ENCODE results near the gene ADGRV1.

ADGRV1 gene

DNA sequence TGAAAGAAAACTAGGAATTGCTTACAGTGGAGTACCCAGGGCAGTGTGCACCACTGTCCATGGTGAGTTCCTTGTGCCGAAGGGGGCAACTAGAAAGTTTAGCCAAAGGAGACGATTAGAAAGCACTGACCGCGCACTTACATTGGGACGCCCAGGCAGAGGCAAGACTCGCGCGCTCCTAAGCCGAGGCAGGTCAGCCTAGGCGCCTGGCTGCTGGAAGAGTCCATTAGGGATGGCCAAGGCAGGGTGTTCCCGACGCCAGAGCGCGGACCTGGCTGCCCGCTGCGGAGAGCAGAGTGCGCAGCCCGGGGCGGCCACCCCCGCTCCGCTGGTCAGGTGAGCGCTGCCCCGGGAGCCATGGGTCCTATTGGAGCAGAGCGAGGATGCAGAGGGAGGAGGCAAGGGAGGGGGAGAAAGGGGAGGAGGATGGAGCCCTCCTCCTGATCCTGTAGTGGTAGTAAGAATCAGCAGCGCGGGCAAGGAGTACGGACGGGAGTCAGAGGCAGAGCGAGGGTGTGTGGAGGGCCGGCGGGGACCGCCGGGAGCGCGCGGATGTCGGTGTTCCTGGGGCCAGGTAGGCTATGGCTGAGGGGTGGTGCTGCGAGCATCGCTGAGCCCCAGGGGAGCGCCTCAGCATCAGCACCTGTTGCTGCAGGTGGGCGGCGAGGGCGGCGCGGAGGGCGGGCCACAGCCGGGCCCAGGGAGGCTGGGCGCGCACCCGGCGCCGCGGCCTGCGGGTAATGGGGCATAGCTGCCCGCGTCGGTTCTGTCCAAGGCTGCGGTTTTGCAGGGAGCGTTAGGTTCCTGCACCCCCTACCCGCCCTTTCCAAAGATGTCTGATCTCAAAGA lies at the start of gene ADGRV1:
Gene ADGRV1, plus strand, starts transcription at position 454 of the 849 bp plus-strand sequence. Its CDS starts 99 bp downstream, at position 553.
- Mint-ChIP-seq H3K27ac (no peak within 1 kb of the TSS), H3K27me3 (peaks cover 68% of the 10 kb centered on the region), H3K36me3 (ENCODE audit: low read depth) (no peaks in the 10 kb centered on the region), H3K9me3 (no peaks in the 10 kb centered on the region), H3K4me1 (ENCODE audit: low read depth) (peaks cover 13% of the 10 kb centered on the region), H3K4me3 (peak within 1 kb of the TSS; percentile 68)
- intact Hi-C loops (cut with micrococcal nuclease), result no loop called here

DNA sequence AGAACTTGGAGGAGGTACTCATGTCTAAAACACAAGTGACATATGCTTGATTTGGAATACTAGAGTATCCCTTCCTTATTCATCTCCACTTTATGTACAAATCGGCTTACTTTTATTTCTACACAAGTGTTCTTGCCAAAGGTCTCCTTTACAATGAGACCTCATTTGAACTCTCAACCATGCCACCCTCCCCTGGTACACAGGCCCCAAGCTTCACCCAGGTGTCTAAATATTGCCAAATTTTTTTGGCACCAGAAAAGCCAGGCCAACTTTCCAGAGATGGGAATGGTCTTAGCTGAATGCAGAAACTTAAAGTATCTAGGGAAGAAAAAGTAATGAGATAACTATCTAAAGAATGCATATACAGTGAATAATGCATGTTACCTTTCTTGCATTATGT lies 48.2 kb upstream of the ADGRV1 start:
- no peak overlapping the region for H3K27ac Mint-ChIP-seq
- no peaks in the 10 kb centered on the region for H3K9me3 Mint-ChIP-seq
- no peaks in the 10 kb centered on the region for H3K4me1 Mint-ChIP-seq (ENCODE audit: low read depth)
- intact Hi-C loops (cut with micrococcal nuclease), result no loop called here
- peaks cover 9% of the 10 kb centered on the region for H3K36me3 Mint-ChIP-seq (ENCODE audit: low read depth)
- no peak overlapping the region for H3K4me3 Mint-ChIP-seq
- H3K27me3 Mint-ChIP-seq, result no peaks in the 10 kb centered on the region

GRCh38 chr5:90514520-90514919 lies 44.1 kb upstream of the ADGRV1 start:
- Mint-ChIP-seq H3K36me3 (ENCODE audit: low read depth) (peaks cover 25% of the 10 kb centered on the region), H3K9me3 (no peaks in the 10 kb centered on the region), H3K27ac (no peak overlapping the region), H3K4me1 (ENCODE audit: low read depth) (no peaks in the 10 kb centered on the region), H3K27me3 (no peaks in the 10 kb centered on the region), H3K4me3 (no peak overlapping the region)
- intact Hi-C loops (cut with micrococcal nuclease), result no loop called here

DNA sequence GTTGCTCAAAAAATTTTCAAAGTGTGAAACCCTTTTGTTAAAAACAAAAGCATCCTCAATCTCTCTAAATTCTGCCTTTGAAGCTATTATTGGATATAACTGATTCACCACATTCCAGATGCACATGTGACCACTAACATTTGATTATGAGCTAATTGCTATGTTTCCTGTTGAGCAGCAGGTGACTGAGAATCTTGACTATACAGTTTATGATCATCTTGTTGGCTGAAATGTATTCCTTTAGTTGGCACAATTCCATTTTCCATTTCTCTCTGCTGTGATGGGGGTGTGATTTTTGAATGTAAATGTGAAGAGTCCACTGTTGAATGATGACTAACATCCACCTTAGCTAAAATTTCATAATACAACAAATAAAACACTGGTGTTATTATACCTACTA lies 39.9 kb upstream of the ADGRV1 start:
- Mint-ChIP-seq H3K4me1 (ENCODE audit: low read depth) (no peaks in the 10 kb centered on the region), H3K27me3 (no peaks in the 10 kb centered on the region), H3K9me3 (no peaks in the 10 kb centered on the region), H3K27ac (no peak overlapping the region), H3K36me3 (ENCODE audit: low read depth) (peaks cover 62% of the 10 kb centered on the region), H3K4me3 (no peak overlapping the region)
- intact Hi-C loops (cut with micrococcal nuclease), result no loop called here

- Mint-ChIP-seq H3K36me3 (ENCODE audit: low read depth) (peaks cover 66% of the 10 kb centered on the region), H3K4me1 (ENCODE audit: low read depth) (no peaks in the 10 kb centered on the region), H3K27ac (no peak overlapping the region), H3K4me3 (no peak overlapping the region), H3K9me3 (no peaks in the 10 kb centered on the region), H3K27me3 (no peaks in the 10 kb centered on the region)
- intact Hi-C loops (cut with micrococcal nuclease), result no loop called here
Observed at GRCh38 chr5:90519081-90519480, 39.5 kb upstream of the ADGRV1 start.

- peaks cover 5% of the 10 kb centered on the region for H3K27me3 Mint-ChIP-seq
- intact Hi-C loops (cut with micrococcal nuclease), result loop anchor here (1.0 to 10.0 kb wide), 3 partner anchors 54 to 1644 kb away; partner anchors contain the start of genes CETN3, MBLAC2, MEF2C and POLR3G
- peak overlapping the region; percentile 95 for H3K27ac Mint-ChIP-seq
Observed at GRCh38 chr5:90528601-90529193, 29.9 kb upstream of the ADGRV1 start.

GRCh38 chr5:90529194-90529938 lies 29.2 kb upstream of the ADGRV1 start, which contains the start of gene LYSMD3:
Gene LYSMD3, minus strand, starts transcription at chr5:90529584. Its CDS starts 4,295 bp downstream, at chr5:90525289.
- H3K4me3 Mint-ChIP-seq, result peak within 1 kb of the TSS; percentile 95
- no peaks in the 10 kb centered on the region for H3K9me3 Mint-ChIP-seq
- peaks cover 31% of the 10 kb centered on the region for H3K4me1 Mint-ChIP-seq (ENCODE audit: low read depth)
- peak within 1 kb of the TSS; percentile 95 for H3K27ac Mint-ChIP-seq
- H3K36me3 Mint-ChIP-seq (ENCODE audit: low read depth), result peaks cover 35% of the 10 kb centered on the region
- intact Hi-C loops (cut with micrococcal nuclease), result loop anchor here (1.0 to 10.0 kb wide), 3 partner anchors 55 to 1645 kb away; partner anchors contain the start of genes CETN3, MBLAC2, MEF2C and POLR3G
- peaks cover 8% of the 10 kb centered on the region for H3K27me3 Mint-ChIP-seq

More at GRCh38 chr5:90528601-90529193, 29.9 kb upstream of the ADGRV1 start:
- Mint-ChIP-seq H3K4me3 (peak overlapping the region; percentile 95), H3K4me1 (ENCODE audit: low read depth) (peaks cover 31% of the 10 kb centered on the region), H3K36me3 (ENCODE audit: low read depth) (peaks cover 39% of the 10 kb centered on the region), H3K9me3 (no peaks in the 10 kb centered on the region)

- Mint-ChIP-seq H3K27me3 (peaks cover 8% of the 10 kb centered on the region), H3K9me3 (no peaks in the 10 kb centered on the region), H3K27ac (peak overlapping the region; percentile 95), H3K36me3 (ENCODE audit: low read depth) (peaks cover 27% of the 10 kb centered on the region), H3K4me1 (ENCODE audit: low read depth) (peaks cover 25% of the 10 kb centered on the region), H3K4me3 (peak overlapping the region; percentile 95)
- intact Hi-C loops (cut with micrococcal nuclease), result loop anchor here (1.0 to 10.0 kb wide), 4 partner anchors 56 to 1645 kb away; partner anchors contain the start of genes CETN3, MBLAC2, MEF2C and POLR3G
Observed at GRCh38 chr5:90529939-90530677, 28.5 kb upstream of the ADGRV1 start.

- Mint-ChIP-seq H3K36me3 (ENCODE audit: low read depth) (peaks cover 20% of the 10 kb centered on the region), H3K27me3 (peaks cover 8% of the 10 kb centered on the region), H3K4me3 (no peak overlapping the region), H3K9me3 (no peaks in the 10 kb centered on the region), H3K4me1 (ENCODE audit: low read depth) (peaks cover 25% of the 10 kb centered on the region), H3K27ac (no peak overlapping the region)
- intact Hi-C loops (cut with micrococcal nuclease), result loop anchor here (2.0 kb wide), 1 partner anchor 90 kb away; no protein-coding TSS in a partner anchor
Observed at GRCh38 chr5:90530736-90531487, 27.7 kb upstream of the ADGRV1 start.

- Mint-ChIP-seq H3K9me3 (no peaks in the 10 kb centered on the region), H3K4me1 (ENCODE audit: low read depth) (peaks cover under 1% of the 10 kb centered on the region), H3K4me3 (no peak overlapping the region), H3K27me3 (peaks cover 8% of the 10 kb centered on the region), H3K27ac (no peak overlapping the region), H3K36me3 (ENCODE audit: low read depth) (peaks cover 11% of the 10 kb centered on the region)
- intact Hi-C loops (cut with micrococcal nuclease), result no loop called here
Observed at GRCh38 chr5:90533794-90534193, 24.8 kb upstream of the ADGRV1 start.

GRCh38 chr5:90534922-90535321 lies 23.7 kb upstream of the ADGRV1 start:
- H3K4me1 Mint-ChIP-seq (ENCODE audit: low read depth), result no peaks in the 10 kb centered on the region
- no peak overlapping the region for H3K4me3 Mint-ChIP-seq
- H3K27ac Mint-ChIP-seq, result no peak overlapping the region
- no peaks in the 10 kb centered on the region for H3K9me3 Mint-ChIP-seq
- H3K36me3 Mint-ChIP-seq (ENCODE audit: low read depth), result peaks cover 2% of the 10 kb centered on the region
- intact Hi-C loops (cut with micrococcal nuclease), result no loop called here
- peaks cover 8% of the 10 kb centered on the region for H3K27me3 Mint-ChIP-seq

DNA sequence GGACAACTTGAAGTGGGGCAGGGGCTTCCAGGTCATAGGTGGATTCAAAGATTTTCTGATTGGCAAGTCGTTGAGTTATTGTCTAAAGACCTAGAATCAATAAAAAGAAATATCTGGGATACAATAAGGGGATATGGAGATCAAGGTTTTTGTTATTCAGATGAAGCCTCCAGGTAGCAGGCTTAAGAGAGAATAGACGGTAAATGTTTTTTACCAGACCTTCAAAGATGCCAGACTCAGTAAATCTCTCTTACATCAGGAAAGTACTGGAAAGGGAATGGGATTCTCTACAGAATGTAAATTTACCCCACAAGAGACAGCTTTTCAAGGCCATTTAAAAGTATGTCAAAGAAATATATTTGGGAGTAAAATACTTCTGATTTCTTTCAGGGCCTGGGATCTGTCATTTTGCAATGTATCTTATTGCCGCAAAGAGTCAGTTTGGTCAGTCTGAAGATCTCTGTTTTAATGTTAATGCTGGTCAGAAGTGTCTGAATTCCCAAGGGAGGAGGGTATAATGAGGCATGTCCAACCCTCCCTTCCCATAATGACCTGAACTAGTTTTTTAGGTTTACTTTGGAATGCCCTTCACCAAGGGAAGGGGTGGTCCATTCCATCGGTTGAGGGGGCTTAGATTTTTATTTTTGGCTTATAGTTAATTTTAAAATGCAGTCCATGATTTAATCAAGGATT lies 15.6 kb upstream of the ADGRV1 start:
- Mint-ChIP-seq H3K36me3 (ENCODE audit: low read depth) (no peaks in the 10 kb centered on the region), H3K27me3 (peaks cover 11% of the 10 kb centered on the region), H3K4me3 (no peak overlapping the region), H3K9me3 (no peaks in the 10 kb centered on the region), H3K27ac (no peak overlapping the region), H3K4me1 (ENCODE audit: low read depth) (no peaks in the 10 kb centered on the region)
- intact Hi-C loops (cut with micrococcal nuclease), result no loop called here

Data from dendritic cell treated with granulocyte-macrophage colony-stimulating factor and Interleukin-4, amounts not matched to agents 40 ng/mL and 50 ng/mL, for 4 days (primary cell).